ENCODE measurements around the gene RASL10A. TPM values are rescaled to one million over a fixed set of nuclear protein-coding genes. Genes with fewer than 3 reads are reported as not detected.

The RASL10A gene
- total and polyA plus RNA-seq, 2 experiments from 2014 or later = 1.6 to 3.0 TPM

DNA sequence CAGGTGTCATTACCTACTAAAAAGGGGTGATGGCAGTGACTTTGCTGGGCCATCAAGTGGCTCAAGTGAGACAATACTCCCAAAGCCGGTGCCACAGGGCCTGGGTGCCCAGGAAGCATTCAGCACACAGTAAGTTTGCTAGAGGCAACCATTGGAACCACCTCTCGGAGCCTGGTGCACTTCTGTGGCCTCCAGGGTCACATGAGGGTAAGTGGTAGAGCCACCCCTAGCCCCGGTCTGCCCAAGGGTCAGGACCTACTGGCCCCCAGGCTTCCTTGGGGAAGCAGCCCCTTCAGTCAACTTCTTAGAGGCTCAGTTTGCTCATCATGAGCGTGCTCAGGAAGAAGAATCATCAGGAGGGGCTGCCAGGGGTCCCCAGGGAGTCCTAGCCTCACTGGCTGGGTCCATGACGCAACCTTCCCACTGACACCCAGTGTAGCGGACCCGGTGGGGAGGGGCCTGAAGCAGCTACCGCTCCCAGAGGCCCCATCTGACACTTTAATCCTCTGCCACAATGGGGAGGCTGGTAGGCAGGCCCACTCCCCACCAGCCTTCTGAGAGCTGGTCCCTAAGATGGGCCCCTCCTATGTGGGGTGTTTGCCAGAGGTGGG is 17.5 kb upstream of the RASL10A start:
- H3K27me3 ChIP-seq (ENCODE audit: insufficient read depth) = no peaks in the 10 kb centered on the region
- peaks cover 16% of the 10 kb centered on the region for H3K36me3 Mint-ChIP-seq (ENCODE audit: low read depth)
- H3K27ac Mint-ChIP-seq = no peak overlapping the region

DNA sequence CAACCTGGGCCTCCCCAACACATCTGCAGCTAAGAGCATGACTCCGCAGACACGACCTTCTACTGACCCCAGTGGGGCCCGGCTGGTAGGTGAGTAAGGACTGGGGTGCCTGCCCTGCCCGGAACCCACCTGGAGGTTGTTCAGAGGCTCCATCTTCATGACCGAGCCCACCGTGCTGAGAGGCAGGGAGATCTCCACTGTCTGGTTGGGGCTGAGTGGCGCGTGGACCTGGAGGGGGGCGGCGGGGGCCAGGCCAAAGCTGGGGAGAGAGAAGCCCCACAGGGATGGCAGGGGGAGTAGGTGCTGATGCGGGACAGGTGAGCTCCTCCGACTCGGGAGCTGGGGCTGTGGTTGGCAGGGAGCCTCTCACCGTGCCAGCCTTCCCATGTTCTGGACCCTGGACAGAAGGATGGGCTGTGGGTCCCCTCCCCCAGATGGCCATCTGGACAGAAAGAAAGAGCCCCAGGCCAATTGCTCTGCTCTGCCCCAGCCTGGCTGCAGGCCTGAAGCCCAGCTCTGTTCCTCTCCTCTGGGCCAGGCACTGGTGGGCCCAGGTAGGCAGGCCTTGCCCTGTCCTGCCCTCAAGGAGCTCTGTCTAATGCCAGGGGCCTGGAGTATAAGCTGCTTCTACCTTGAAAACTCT is 16.3 kb upstream of the RASL10A start:
- H3K27ac Mint-ChIP-seq = no peak overlapping the region
- DNase-seq (ENCODE audit: low spot score) (no peak), ATAC-seq (no peak)
- H3K4me1 Mint-ChIP-seq = peaks cover 6% of the 10 kb centered on the region; the same call in 1 of the 3 replicates
- Histone ChIP-seq H3F3A (replicated peaks; ENCODE audit: low read depth) (no peaks in the 10 kb centered on the region), H3K4me3 (no peak overlapping the region), H4K20me1 (replicated peaks; ENCODE audit: insufficient read depth) (no peaks in the 10 kb centered on the region), H3K36me3 (ENCODE audit: insufficient read depth) (no peaks in the 10 kb centered on the region), H3K4me1 (ENCODE audit: insufficient read depth) (no peaks in the 10 kb centered on the region), H3K9me2 (ENCODE audit: insufficient read depth) (no peaks in the 10 kb centered on the region), H3K27me3 (ENCODE audit: insufficient read depth) (no peaks in the 10 kb centered on the region), H3K4me2 (no peak overlapping the region), H3K27ac (ENCODE audit: low read depth) (no peak overlapping the region), H2AFZ (no peak overlapping the region), H3K79me2 (replicated peaks; ENCODE audit: insufficient read depth) (no peaks in the 10 kb centered on the region)
- H3K36me3 Mint-ChIP-seq (ENCODE audit: low read depth) = peaks cover 13% of the 10 kb centered on the region
- H3K9me3 Mint-ChIP-seq = no peaks in the 10 kb centered on the region
- H3K4me3 Mint-ChIP-seq = no peak overlapping the region
- TF ChIP-seq ZNF331 (CRISPR knock-in tag; IDR thresholded peaks at IDR 0.05; ENCODE audit: low read depth) (no peak), CREB1 (CRISPR knock-in tag; IDR thresholded peaks at IDR 0.05; ENCODE audit: low read depth) (no peak)
- TF ChIP-seq, protein P1, sequence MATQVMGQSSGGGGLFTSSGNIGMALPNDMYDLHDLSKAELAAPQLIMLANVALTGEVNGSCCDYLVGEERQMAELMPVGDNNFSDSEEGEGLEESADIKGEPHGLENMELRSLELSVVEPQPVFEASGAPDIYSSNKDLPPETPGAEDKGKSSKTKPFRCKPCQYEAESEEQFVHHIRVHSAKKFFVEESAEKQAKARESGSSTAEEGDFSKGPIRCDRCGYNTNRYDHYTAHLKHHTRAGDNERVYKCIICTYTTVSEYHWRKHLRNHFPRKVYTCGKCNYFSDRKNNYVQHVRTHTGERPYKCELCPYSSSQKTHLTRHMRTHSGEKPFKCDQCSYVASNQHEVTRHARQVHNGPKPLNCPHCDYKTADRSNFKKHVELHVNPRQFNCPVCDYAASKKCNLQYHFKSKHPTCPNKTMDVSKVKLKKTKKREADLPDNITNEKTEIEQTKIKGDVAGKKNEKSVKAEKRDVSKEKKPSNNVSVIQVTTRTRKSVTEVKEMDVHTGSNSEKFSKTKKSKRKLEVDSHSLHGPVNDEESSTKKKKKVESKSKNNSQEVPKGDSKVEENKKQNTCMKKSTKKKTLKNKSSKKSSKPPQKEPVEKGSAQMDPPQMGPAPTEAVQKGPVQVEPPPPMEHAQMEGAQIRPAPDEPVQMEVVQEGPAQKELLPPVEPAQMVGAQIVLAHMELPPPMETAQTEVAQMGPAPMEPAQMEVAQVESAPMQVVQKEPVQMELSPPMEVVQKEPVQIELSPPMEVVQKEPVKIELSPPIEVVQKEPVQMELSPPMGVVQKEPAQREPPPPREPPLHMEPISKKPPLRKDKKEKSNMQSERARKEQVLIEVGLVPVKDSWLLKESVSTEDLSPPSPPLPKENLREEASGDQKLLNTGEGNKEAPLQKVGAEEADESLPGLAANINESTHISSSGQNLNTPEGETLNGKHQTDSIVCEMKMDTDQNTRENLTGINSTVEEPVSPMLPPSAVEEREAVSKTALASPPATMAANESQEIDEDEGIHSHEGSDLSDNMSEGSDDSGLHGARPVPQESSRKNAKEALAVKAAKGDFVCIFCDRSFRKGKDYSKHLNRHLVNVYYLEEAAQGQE (IDR thresholded peaks at IDR 0.05; ENCODE audit: unreplicated experiment) = no peak
- TF ChIP-seq, protein P2, sequence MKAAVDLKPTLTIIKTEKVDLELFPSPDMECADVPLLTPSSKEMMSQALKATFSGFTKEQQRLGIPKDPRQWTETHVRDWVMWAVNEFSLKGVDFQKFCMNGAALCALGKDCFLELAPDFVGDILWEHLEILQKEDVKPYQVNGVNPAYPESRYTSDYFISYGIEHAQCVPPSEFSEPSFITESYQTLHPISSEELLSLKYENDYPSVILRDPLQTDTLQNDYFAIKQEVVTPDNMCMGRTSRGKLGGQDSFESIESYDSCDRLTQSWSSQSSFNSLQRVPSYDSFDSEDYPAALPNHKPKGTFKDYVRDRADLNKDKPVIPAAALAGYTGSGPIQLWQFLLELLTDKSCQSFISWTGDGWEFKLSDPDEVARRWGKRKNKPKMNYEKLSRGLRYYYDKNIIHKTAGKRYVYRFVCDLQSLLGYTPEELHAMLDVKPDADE (IDR thresholded peaks at IDR 0.05) = no peak
- H3K27me3 Mint-ChIP-seq (ENCODE audit: insufficient read depth, low read depth, poor library complexity) = peaks cover 8% of the 10 kb centered on the region

More for the DNA sequence above, 17.5 kb upstream of the RASL10A start:
- Mint-ChIP-seq H3K4me3 (no peak overlapping the region), H3K27me3 (ENCODE audit: insufficient read depth, low read depth, poor library complexity) (peaks cover 6% of the 10 kb centered on the region), H3K4me1 (peaks cover 6% of the 10 kb centered on the region; the same call in 1 of the 3 replicates), H3K9me3 (no peaks in the 10 kb centered on the region)
- no peaks in the 10 kb centered on the region for H3K79me2 ChIP-seq (replicated peaks; ENCODE audit: insufficient read depth)
- no peaks in the 10 kb centered on the region for H3F3A ChIP-seq (replicated peaks; ENCODE audit: low read depth)
- TF ChIP-seq, protein P1 (IDR thresholded peaks at IDR 0.05; ENCODE audit: unreplicated experiment) = no peak
- TF ChIP-seq JUNB (IDR thresholded peaks at IDR 0.05; ENCODE audit: unreplicated experiment) = no peak
- TF ChIP-seq ZNF331 (CRISPR knock-in tag; IDR thresholded peaks at IDR 0.05; ENCODE audit: low read depth) = no peak
- no peak overlapping the region for H3K4me2 ChIP-seq
- H3K9me2 ChIP-seq (ENCODE audit: insufficient read depth) = no peaks in the 10 kb centered on the region
- ATAC-seq (no peak), DNase-seq (ENCODE audit: low spot score) (no peak)
- H4K20me1 ChIP-seq (replicated peaks; ENCODE audit: insufficient read depth) = no peaks in the 10 kb centered on the region; the same call in 1 of the 2 replicates
- no peak overlapping the region for H2AFZ ChIP-seq
- H3K4me1 ChIP-seq (ENCODE audit: insufficient read depth) = no peaks in the 10 kb centered on the region
- H3K27ac ChIP-seq (ENCODE audit: low read depth) = no peak overlapping the region
- no peaks in the 10 kb centered on the region for H3K36me3 ChIP-seq (ENCODE audit: insufficient read depth)
- no peak overlapping the region for H3K4me3 ChIP-seq

Measured in GM23338 (cell line).